ENCODE data around the gene KRABD2.
A peak's percentile ranks its signal among the peaks of the same experiment; 100 is the strongest.

Gene KRABD2

GRCh38 chr17:8337802-8338752 is 38.4 kb downstream of the KRABD2 start:
- no peaks in the 10 kb centered on the region for H3K9me2 ChIP-seq (ENCODE audit: insufficient read depth)
- H3K27me3 ChIP-seq (replicated peaks; ENCODE audit: insufficient read depth), result no peaks in the 10 kb centered on the region
- H3F3A ChIP-seq (ENCODE audit: insufficient read depth), result no peaks in the 10 kb centered on the region
- 7 to 8% methylated on average over 11 of the region's 11 CpGs for WGBS, 2 experiments (ENCODE audit: low coverage in 1 of 2, low lambda C conversion rate in 2 of 2, missing lambda C conversion rate in 2 of 2)
- H3K9ac ChIP-seq, result no peak overlapping the region
- H3K4me3 ChIP-seq, result peak overlapping the region; percentile 31; the same call in 1 of the 2 replicates
- no peak for TF ChIP-seq EZH2phosphoT487 (IDR thresholded peaks at IDR 0.05; ENCODE audit: insufficient read depth, low read depth)
- no peak for TF ChIP-seq EZH2 (IDR thresholded peaks at IDR 0.05; ENCODE audit: insufficient read depth, poor library complexity, severe bottlenecking)
- no peaks in the 10 kb centered on the region for H3K36me3 ChIP-seq (ENCODE audit: low read depth)
- DNase-seq, result peak; percentile 35
- no peaks in the 10 kb centered on the region for H3K9me3 ChIP-seq (ENCODE audit: low read depth)
- peak overlapping the region; percentile 42 for H2AFZ ChIP-seq
- in situ Hi-C loops (cut with MboI), result no loop called here
- peak overlapping the region; percentile 26 for H3K4me2 ChIP-seq (ENCODE audit: unreplicated experiment)
- no peaks in the 10 kb centered on the region for H4K20me1 ChIP-seq (ENCODE audit: insufficient read depth)
- H3K27ac ChIP-seq, result no peak overlapping the region
- no peaks in the 10 kb centered on the region for H3K79me2 ChIP-seq (ENCODE audit: insufficient read depth)
- H3K4me1 ChIP-seq (ENCODE audit: insufficient read depth), result no peaks in the 10 kb centered on the region

DNA sequence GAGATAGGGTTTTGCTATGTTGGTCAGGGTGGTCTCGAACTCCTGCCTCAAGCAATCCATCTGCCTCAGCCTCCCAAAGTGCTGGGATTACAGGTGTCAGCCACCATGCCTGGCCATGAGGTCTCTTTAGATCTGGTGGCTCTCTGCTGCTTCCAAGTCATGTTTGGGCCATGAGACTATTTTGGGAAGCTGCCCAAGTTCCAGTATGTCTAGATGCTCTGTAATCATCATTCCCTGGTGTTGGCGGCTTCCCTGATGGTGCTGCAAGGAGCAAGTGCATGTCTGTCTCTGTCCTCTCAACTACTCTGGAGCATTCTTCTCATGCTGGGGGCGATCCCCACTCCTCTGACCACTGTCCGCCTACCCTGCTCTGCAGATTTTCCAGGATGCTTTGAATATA is 43.2 kb downstream of the KRABD2 start:
- no peak overlapping the region for H3K27ac ChIP-seq
- no peak overlapping the region for H2AFZ ChIP-seq
- no peaks in the 10 kb centered on the region for H3K36me3 ChIP-seq (ENCODE audit: low read depth)
- no peak overlapping the region for H3K4me2 ChIP-seq (ENCODE audit: unreplicated experiment)
- DNase-seq, result no peak
- in situ Hi-C loops (cut with MboI), result no loop called here
- no peaks in the 10 kb centered on the region for H3K27me3 ChIP-seq (replicated peaks; ENCODE audit: insufficient read depth)
- no peaks in the 10 kb centered on the region for H4K20me1 ChIP-seq (ENCODE audit: insufficient read depth)
- H3K9ac ChIP-seq, result no peak overlapping the region
- H3K79me2 ChIP-seq (ENCODE audit: insufficient read depth), result no peaks in the 10 kb centered on the region
- H3K4me3 ChIP-seq, result no peak overlapping the region
- TF ChIP-seq EZH2phosphoT487 (IDR thresholded peaks at IDR 0.05; ENCODE audit: insufficient read depth, low read depth), result no peak
- TF ChIP-seq EZH2 (IDR thresholded peaks at IDR 0.05; ENCODE audit: insufficient read depth, poor library complexity, severe bottlenecking), result no peak
- H3K4me1 ChIP-seq (ENCODE audit: insufficient read depth), result no peaks in the 10 kb centered on the region
- no peaks in the 10 kb centered on the region for H3F3A ChIP-seq (ENCODE audit: insufficient read depth)
- H3K9me3 ChIP-seq (ENCODE audit: low read depth), result no peaks in the 10 kb centered on the region
- WGBS, 2 experiments (ENCODE audit: low coverage in 1 of 2, low lambda C conversion rate in 2 of 2, missing lambda C conversion rate in 2 of 2), result 70 to 89% methylated on average over 4 of the region's 4 CpGs
- H3K9me2 ChIP-seq (ENCODE audit: insufficient read depth), result no peaks in the 10 kb centered on the region

GRCh38 chr17:8332688-8333087 is 43.8 kb downstream of the KRABD2 start:
- Histone ChIP-seq H3K9me2 (ENCODE audit: insufficient read depth) (no peaks in the 10 kb centered on the region), H3K4me1 (ENCODE audit: insufficient read depth) (no peaks in the 10 kb centered on the region), H2AFZ (no peak overlapping the region), H3K79me2 (ENCODE audit: insufficient read depth) (no peaks in the 10 kb centered on the region), H3K27me3 (replicated peaks; ENCODE audit: insufficient read depth) (no peaks in the 10 kb centered on the region), H3K9ac (no peak overlapping the region), H3K36me3 (ENCODE audit: low read depth) (no peaks in the 10 kb centered on the region), H3K9me3 (ENCODE audit: low read depth) (no peaks in the 10 kb centered on the region), H3K27ac (no peak overlapping the region), H4K20me1 (ENCODE audit: insufficient read depth) (no peaks in the 10 kb centered on the region), H3K4me2 (ENCODE audit: unreplicated experiment) (no peak overlapping the region), H3F3A (ENCODE audit: insufficient read depth) (no peaks in the 10 kb centered on the region), H3K4me3 (no peak overlapping the region)
- WGBS, 2 experiments (ENCODE audit: low coverage in 1 of 2, low lambda C conversion rate in 2 of 2, missing lambda C conversion rate in 2 of 2), result 71 to 77% methylated on average over 5 of the region's 5 CpGs
- in situ Hi-C loops (cut with MboI), result no loop called here
- DNase-seq, result no peak
- no peak for TF ChIP-seq EZH2phosphoT487 (IDR thresholded peaks at IDR 0.05; ENCODE audit: insufficient read depth, low read depth)
- TF ChIP-seq EZH2 (IDR thresholded peaks at IDR 0.05; ENCODE audit: insufficient read depth, poor library complexity, severe bottlenecking), result no peak

- in situ Hi-C loops (cut with MboI), result no loop called here
- Histone ChIP-seq H2AFZ (no peak overlapping the region), H3K4me3 (no peak overlapping the region), H3K9me3 (ENCODE audit: low read depth) (no peaks in the 10 kb centered on the region), H3K4me2 (ENCODE audit: unreplicated experiment) (no peak overlapping the region), H3K4me1 (ENCODE audit: insufficient read depth) (no peaks in the 10 kb centered on the region), H3K36me3 (ENCODE audit: low read depth) (no peaks in the 10 kb centered on the region), H3K27ac (no peak overlapping the region), H3K27me3 (replicated peaks; ENCODE audit: insufficient read depth) (no peaks in the 10 kb centered on the region), H4K20me1 (ENCODE audit: insufficient read depth) (no peaks in the 10 kb centered on the region), H3K79me2 (ENCODE audit: insufficient read depth) (no peaks in the 10 kb centered on the region), H3K9me2 (ENCODE audit: insufficient read depth) (no peaks in the 10 kb centered on the region), H3K9ac (no peak overlapping the region), H3F3A (ENCODE audit: insufficient read depth) (no peaks in the 10 kb centered on the region)
- no peak for DNase-seq
- TF ChIP-seq EZH2phosphoT487 (IDR thresholded peaks at IDR 0.05; ENCODE audit: insufficient read depth, low read depth) (no peak), EZH2 (IDR thresholded peaks at IDR 0.05; ENCODE audit: insufficient read depth, poor library complexity, severe bottlenecking) (no peak)
- 58 to 63% methylated on average over 2 of the region's 2 CpGs for WGBS, 2 experiments (ENCODE audit: low coverage in 1 of 2, low lambda C conversion rate in 2 of 2, missing lambda C conversion rate in 2 of 2)
These were observed 44.4 kb downstream of the KRABD2 start for GRCh38 chr17:8332128-8332527.
